IPS-NIHi11 (cell line): ENCODE results near the gene L3HYPDH.

ENCODE experiments used
- DNase-seq: peaks from one replicate; pipeline ENCODE4 v3.0.0; 2012; ENCODE audit warnings: mixed read lengths, low spot score

The L3HYPDH gene

GRCh38 chr14:59427653-59428580 is 56.3 kb downstream of the L3HYPDH start:
- no peak for DNase-seq

DNA sequence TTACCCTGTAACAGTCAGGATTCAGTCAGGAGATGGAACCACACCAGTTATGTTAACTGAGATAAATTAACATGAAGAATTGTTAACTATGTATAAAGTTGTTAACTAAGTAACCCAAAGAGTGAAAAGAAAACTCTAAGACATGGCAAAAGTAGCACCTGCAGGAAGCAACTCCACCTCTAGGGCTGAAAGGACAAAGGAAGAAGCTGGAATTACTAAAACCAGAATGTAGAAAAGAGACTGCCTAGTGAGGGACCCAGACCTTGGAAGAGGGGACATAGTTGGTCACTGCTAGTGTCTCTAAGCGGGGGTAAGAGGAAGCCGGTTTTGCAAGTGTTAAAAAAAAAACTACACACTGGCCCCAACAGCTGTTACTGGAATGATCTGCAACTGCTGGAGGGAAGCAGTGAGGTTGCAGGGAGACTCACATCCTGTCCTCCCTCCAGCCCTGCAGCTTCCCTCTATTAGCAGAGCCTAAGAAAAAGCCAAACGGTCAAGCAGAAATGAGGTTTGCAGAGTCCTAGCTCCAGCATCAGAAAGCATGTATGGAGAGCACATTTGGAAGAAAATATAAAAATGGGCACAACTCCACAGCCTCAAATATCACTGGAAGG is 58.8 kb downstream of the L3HYPDH start:
- no peak for DNase-seq

GRCh38 chr14:59424341-59425071 is 59.7 kb downstream of the L3HYPDH start:
- DNase-seq, result no peak
